ENCODE measurements around the gene CCDC127.

DNA sequence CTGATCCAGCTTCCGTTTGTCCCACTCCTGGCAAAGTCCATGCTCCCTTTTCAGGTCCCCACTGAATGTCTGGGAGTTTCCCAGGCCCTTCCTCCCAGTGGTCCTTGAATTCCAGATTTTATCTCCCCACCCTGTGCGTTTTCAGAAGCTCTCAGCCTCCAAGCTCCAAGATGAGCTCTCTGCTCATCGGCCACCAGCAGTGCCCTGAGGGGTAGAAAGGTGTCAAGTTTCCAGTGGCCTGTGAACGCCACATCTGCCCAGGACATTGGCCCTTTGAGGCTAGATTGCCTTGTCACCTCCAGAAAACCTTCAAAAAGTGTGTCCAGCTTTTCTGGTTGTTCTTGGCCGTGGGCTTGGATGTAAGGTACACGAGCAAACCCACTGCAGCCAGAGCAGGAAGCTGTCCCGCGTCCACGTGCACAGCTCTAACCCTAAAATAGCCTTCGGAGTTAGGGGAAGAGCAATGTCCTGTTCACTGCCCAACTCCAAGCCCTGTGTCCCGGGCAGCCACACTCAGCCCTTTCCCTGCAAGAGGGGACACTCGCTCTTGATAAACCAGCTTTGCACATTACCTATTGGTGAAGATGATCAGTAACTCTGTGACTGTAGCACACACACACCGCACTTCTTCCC, 37.6 kb downstream of the CCDC127 start:
- TF ChIP-seq, protein P1, sequence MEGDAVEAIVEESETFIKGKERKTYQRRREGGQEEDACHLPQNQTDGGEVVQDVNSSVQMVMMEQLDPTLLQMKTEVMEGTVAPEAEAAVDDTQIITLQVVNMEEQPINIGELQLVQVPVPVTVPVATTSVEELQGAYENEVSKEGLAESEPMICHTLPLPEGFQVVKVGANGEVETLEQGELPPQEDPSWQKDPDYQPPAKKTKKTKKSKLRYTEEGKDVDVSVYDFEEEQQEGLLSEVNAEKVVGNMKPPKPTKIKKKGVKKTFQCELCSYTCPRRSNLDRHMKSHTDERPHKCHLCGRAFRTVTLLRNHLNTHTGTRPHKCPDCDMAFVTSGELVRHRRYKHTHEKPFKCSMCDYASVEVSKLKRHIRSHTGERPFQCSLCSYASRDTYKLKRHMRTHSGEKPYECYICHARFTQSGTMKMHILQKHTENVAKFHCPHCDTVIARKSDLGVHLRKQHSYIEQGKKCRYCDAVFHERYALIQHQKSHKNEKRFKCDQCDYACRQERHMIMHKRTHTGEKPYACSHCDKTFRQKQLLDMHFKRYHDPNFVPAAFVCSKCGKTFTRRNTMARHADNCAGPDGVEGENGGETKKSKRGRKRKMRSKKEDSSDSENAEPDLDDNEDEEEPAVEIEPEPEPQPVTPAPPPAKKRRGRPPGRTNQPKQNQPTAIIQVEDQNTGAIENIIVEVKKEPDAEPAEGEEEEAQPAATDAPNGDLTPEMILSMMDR (IDR thresholded peaks at IDR 0.05; ENCODE audit: low read depth, low read length, poor library complexity, severe bottlenecking): no peak
- no peak for TF ChIP-seq EZH2phosphoT487 (IDR thresholded peaks at IDR 0.05; ENCODE audit: borderline replicate concordance, low read length)

Measured in DOHH2 (cell line).